H1 (cell line): ENCODE data around the gene SOBP. TPM values are rescaled to one million over a fixed set of nuclear protein-coding genes. Genes with fewer than 3 reads are reported as not detected.

Experiments used
- CTCF ChIA-PET: fragments of 300-600 bp; sonication (Branson Sonifier 250); formaldehyde crosslinking; loops from one replicate; lab custom pipeline; 2021; ENCODE audit not compliant: partially characterized antibody; lab: Charles Lee
- POLR2A ChIA-PET: fragments of 300-600 bp; sonication (Branson Sonifier 250); formaldehyde crosslinking; loops from one replicate; lab custom pipeline; 2021; ENCODE audit warnings: inconsistent platforms; ENCODE audit not compliant: partially characterized antibody; lab: Charles Lee
- DNase-seq, 2 experiments: peaks; one replicate each; pipeline versions ENCODE4 v3.0.0 to v3.0.0-alpha.2; 2010 to 2022; ENCODE audit warnings: low spot score in 2 of 2, low read depth in 1 of 2, mixed read lengths in 1 of 2
- FAIRE-seq: peaks from 2 replicates; lab custom pipeline; 2011; peaks lifted over from hg19 to GRCh38; lab: Jason Lieb, UNC
- H2AFZ ChIP-seq: 2 replicates; pipeline ENCODE4 v1.8.1; 2012; ENCODE audit warnings: low read length, inconsistent platforms
- H2AK5ac ChIP-seq: 2 replicates; pipeline ENCODE4 v1.6.1; 2013; ENCODE audit warnings: low read depth, low read length
- H2BK120ac ChIP-seq: replicated peaks from 2 replicates; pipeline ENCODE3; 2013; ENCODE audit warnings: low read depth, low read length, inconsistent platforms
- H2BK12ac ChIP-seq: 2 replicates; pipeline ENCODE4 v1.6.1; 2013; ENCODE audit warnings: low read depth, low read length
- H2BK15ac ChIP-seq: 2 replicates; pipeline ENCODE4 v1.6.1; 2013; ENCODE audit warnings: low read length
- H2BK20ac ChIP-seq: 2 replicates; pipeline ENCODE4 v1.6.1; 2013; ENCODE audit warnings: low read length
- H2BK5ac ChIP-seq: 2 replicates; pipeline ENCODE4 v1.6.1; 2013; ENCODE audit warnings: low read depth, low read length
- H3K14ac ChIP-seq: 2 replicates; pipeline ENCODE4 v1.6.1; 2013; ENCODE audit warnings: inconsistent platforms; ENCODE audit not compliant: insufficient read length
- H3K18ac ChIP-seq: 2 replicates; pipeline ENCODE4 v1.6.1; 2013; ENCODE audit warnings: low read length; ENCODE audit errors: extremely low read depth
- H3K23ac ChIP-seq: 2 replicates; pipeline ENCODE4 v1.6.1; 2013; ENCODE audit warnings: inconsistent platforms; ENCODE audit not compliant: insufficient read length
- H3K23me2 ChIP-seq: 2 replicates; pipeline ENCODE4 v1.6.1; 2013; ENCODE audit warnings: low read depth, low read length
- H3K27ac ChIP-seq: 2 replicates; pipeline ENCODE4 v1.6.1; 2011; ENCODE audit warnings: low read depth, low read length, inconsistent platforms
- H3K27me3 ChIP-seq, 4 experiments: replicated peaks in 1 of 4; 1 replicate in 1 of 4; 2 replicates in 3 of 4; pipeline versions ENCODE4 v1.6.1 to v1.8.1; 2011 to 2013; ENCODE audit warnings: low read length in 3 of 4, mild to moderate bottlenecking in 3 of 4, inconsistent platforms in 2 of 4, mixed read lengths in 2 of 4, moderate library complexity in 1 of 4; ENCODE audit not compliant: control insufficient read depth in 3 of 4, insufficient read depth in 3 of 4; ENCODE audit errors: extremely low read depth in 1 of 4
- H3K36me3 ChIP-seq, 4 experiments: 2 replicates each; pipeline versions ENCODE4 v1.6.1 to v1.8.1; 2011 to 2013; ENCODE audit warnings: mild to moderate bottlenecking in 4 of 4, low read length in 3 of 4, moderate library complexity in 2 of 4, control low read depth in 1 of 4, inconsistent platforms in 1 of 4; ENCODE audit not compliant: insufficient read depth in 4 of 4, control insufficient read depth in 2 of 4
- H3K4ac ChIP-seq: replicated peaks from 2 replicates; pipeline ENCODE3; 2013; ENCODE audit warnings: low read length, low read depth, mixed read lengths, inconsistent platforms; ENCODE audit not compliant: insufficient read length
- H3K4me1 ChIP-seq, 4 experiments: replicated peaks in 1 of 4; 1 replicate in 1 of 4; 2 replicates in 3 of 4; pipeline versions ENCODE4 v1.6.1 to v1.8.1; 2011 to 2013; ENCODE audit warnings: low read length in 3 of 4, inconsistent platforms in 2 of 4, mixed read lengths in 1 of 4; ENCODE audit not compliant: insufficient read depth in 4 of 4, control insufficient read depth in 3 of 4
- H3K4me2 ChIP-seq, 2 experiments: 2 replicates each; pipeline versions ENCODE4 v1.6.1 to v1.8.1; 2011 to 2013; ENCODE audit warnings: low read depth in 2 of 2, low read length in 2 of 2, control low read depth in 1 of 2, inconsistent platforms in 1 of 2, mild to moderate bottlenecking in 1 of 2; ENCODE audit not compliant: insufficient read depth in 1 of 2
- H3K4me3 ChIP-seq, 4 experiments: fragments of 200-600, 300-600 bp in 1 of 4; sonication (generic), shearing (Covaris generic), sonication (Bioruptor Twin) in 1 of 4; 2 replicates each; pipeline versions ENCODE4 v1.5.1 to v1.8.1; 2011 to 2016; ENCODE audit warnings: low read length in 4 of 4, low read depth in 3 of 4, control low read depth in 2 of 4, inconsistent platforms in 2 of 4, mild to moderate bottlenecking in 2 of 4, mixed read lengths in 1 of 4, moderate library complexity in 1 of 4; ENCODE audit not compliant: insufficient read depth in 2 of 4; ENCODE audit errors: extremely low read depth in 1 of 4
- H3K56ac ChIP-seq: replicated peaks from 2 replicates; pipeline ENCODE3; 2013; ENCODE audit warnings: low read depth, mild to moderate bottlenecking, mixed read lengths, low read length, inconsistent platforms; ENCODE audit not compliant: insufficient read length
- H3K79me1 ChIP-seq: 2 replicates; pipeline ENCODE4 v1.6.1; 2013; ENCODE audit warnings: low read depth, low read length, control low read depth
- H3K79me2 ChIP-seq, 2 experiments: 2 replicates each; pipeline versions ENCODE4 v1.6.1 to v1.8.1; 2012 to 2013; ENCODE audit warnings: low read length in 2 of 2, mild to moderate bottlenecking in 2 of 2, inconsistent platforms in 1 of 2; ENCODE audit not compliant: insufficient read depth in 2 of 2, control insufficient read depth in 1 of 2
- H3K9ac ChIP-seq, 4 experiments: replicated peaks in 1 of 4; 1 replicate in 1 of 4; 2 replicates in 3 of 4; pipeline versions ENCODE4 v1.6.1 to v1.8.1; 2011 to 2013; ENCODE audit warnings: low read depth in 3 of 4, low read length in 3 of 4, control low read depth in 2 of 4, mild to moderate bottlenecking in 2 of 4, moderate library complexity in 2 of 4, inconsistent platforms in 1 of 4; ENCODE audit errors: extremely low read depth in 1 of 4
- H3K9me3 ChIP-seq, 2 experiments: 2 replicates each; pipeline versions ENCODE4 v1.6.1 to v1.8.1; 2012 to 2013; ENCODE audit warnings: mild to moderate bottlenecking in 2 of 2, moderate library complexity in 2 of 2, control low read depth in 1 of 2, inconsistent platforms in 1 of 2, low read depth in 1 of 2, low read length in 1 of 2, mixed read lengths in 1 of 2; ENCODE audit not compliant: insufficient read depth in 2 of 2
- H4K20me1 ChIP-seq, 2 experiments: replicated peaks in 1 of 2; 2 replicates each; pipeline versions ENCODE3 to v1.8.1; 2011 to 2013; ENCODE audit warnings: inconsistent platforms in 2 of 2, low read length in 2 of 2, mild to moderate bottlenecking in 1 of 2; ENCODE audit not compliant: insufficient read depth in 2 of 2, control insufficient read depth in 1 of 2
- H4K5ac ChIP-seq: 2 replicates; pipeline ENCODE4 v1.6.1; 2013; ENCODE audit warnings: low read length, low read depth, mixed read lengths, inconsistent platforms; ENCODE audit not compliant: insufficient read length
- H4K8ac ChIP-seq: 2 replicates; pipeline ENCODE4 v1.8.0; 2013; ENCODE audit warnings: mild to moderate bottlenecking, moderate library complexity, low read length, inconsistent platforms; ENCODE audit not compliant: insufficient read depth; ENCODE audit errors: extremely low read depth
- H4K91ac ChIP-seq: replicated peaks from 2 replicates; pipeline ENCODE3; 2013; ENCODE audit warnings: low read length, mixed read lengths, inconsistent platforms; ENCODE audit not compliant: insufficient read length
- ATF3 ChIP-seq: IDR thresholded peaks from 2 replicates; pipeline ENCODE4 v1.6.1; 2011; ENCODE audit warnings: low read depth, mild to moderate bottlenecking, low read length; ENCODE audit not compliant: insufficient read depth
- CBX8 ChIP-seq: fragments of 300-800, 300-1000 bp; sonication (generic); IDR thresholded peaks from 2 replicates; pipeline ENCODE4 v1.7.1; 2016; ENCODE audit warnings: low read depth, low read length, borderline replicate concordance
- CREB1 ChIP-seq: IDR thresholded peaks from 2 replicates; pipeline ENCODE4 v1.6.1; 2012; ENCODE audit warnings: inconsistent platforms
- EP300 ChIP-seq, 2 experiments: IDR thresholded peaks; 1 replicate in 1 of 2; 2 replicates in 1 of 2; pipeline ENCODE4 v1.6.1; 2011 to 2012; ENCODE audit warnings: low read depth in 2 of 2, low read length in 2 of 2, mild to moderate bottlenecking in 2 of 2, borderline replicate concordance in 1 of 2, inconsistent platforms in 1 of 2, moderate library complexity in 1 of 2
- FOSL1 ChIP-seq: IDR thresholded peaks from 2 replicates; pipeline ENCODE4 v1.6.1; 2011; ENCODE audit warnings: mild to moderate bottlenecking, low read depth, low read length, moderate library complexity; ENCODE audit not compliant: insufficient read depth
- RBBP5 ChIP-seq: IDR thresholded peaks from 2 replicates; pipeline ENCODE4 v1.7.1; 2012; ENCODE audit warnings: low read depth, mild to moderate bottlenecking, inconsistent platforms, low read length, moderate library complexity, borderline replicate concordance
- RXRA ChIP-seq: IDR thresholded peaks from 2 replicates; pipeline ENCODE4 v1.6.1; 2011; ENCODE audit warnings: low read depth, mild to moderate bottlenecking, low read length, moderate library complexity; ENCODE audit not compliant: insufficient read depth
- SIRT6 ChIP-seq: IDR thresholded peaks from one replicate; pipeline ENCODE4 v1.7.1; 2012; ENCODE audit warnings: low read length, inconsistent platforms
- SIX5 ChIP-seq: IDR thresholded peaks from 2 replicates; pipeline ENCODE4 v1.6.1; 2011; ENCODE audit warnings: mild to moderate bottlenecking, low read depth, low read length
- SP1 ChIP-seq: IDR thresholded peaks from 2 replicates; pipeline ENCODE4 v1.6.1; 2011; ENCODE audit warnings: low read depth, low read length
- TEAD4 ChIP-seq: IDR thresholded peaks from 2 replicates; pipeline ENCODE4 v1.6.1; 2012; ENCODE audit warnings: low read depth, low read length, inconsistent platforms, mixed read lengths
- WGBS, 2 experiments: shearing (Covaris generic) in 1 of 2; methylation state at CpG; one replicate each; pipeline versions ENCODE4 v1.1.6 to v1.1.7; 2013 to 2015; ENCODE audit warnings: low lambda C conversion rate in 2 of 2, mixed read lengths in 2 of 2, inconsistent platforms in 1 of 2, low coverage in 1 of 2, missing lambda C conversion rate in 1 of 2; ENCODE audit not compliant: insufficient replicate concordance in 2 of 2, insufficient coverage in 1 of 2, insufficient read length in 1 of 2; ENCODE audit errors: extremely low coverage in 1 of 2, missing lambda C conversion rate in 1 of 2; 5-methylcytosine and 5-hydroxymethylcytosine counted together
- polyA plus RNA-seq, 7 experiments: library from polyadenylated mRNA; depleted of rRNA in 3 of 7; stranded (reverse) in 5 of 7; unstranded in 2 of 7; fragments of >200 nt in 5 of 7; fragments of 200-250 nt in 2 of 7; gene quantifications; 1 replicate in 5 of 7; 2 replicates in 1 of 7; 4 replicates in 1 of 7; pipeline versions ENCODE4 v1.2.1 to v1.2.3, GENCODE V29; 2011 to 2013; ENCODE audit warnings: missing spikeins in 2 of 7, mixed read lengths in 2 of 7
- total RNA-seq: library from RNA; stranded (reverse); fragmentation: NEBNext Ultra II Directional; extraction: Animal tissue kit (Norgen Biotek cat#: 25700); gene quantifications from 2 replicates; pipeline ENCODE4 v1.2.1, GENCODE V29; 2021

SOBP gene
- total and polyA plus RNA-seq, 2 of the 8 experiments (the other 6 are each of a cell fraction or from before 2014, with no cell fraction given) = 0.45 to 6.2 TPM

- H4K8ac ChIP-seq = peak overlapping the region; percentile 53; the same call in 1 of the 2 replicates
These were observed 217.7 kb downstream of the SOBP start for GRCh38 chr6:107707346-107708275.

More at GRCh38 chr6:107707346-107708275, 217.7 kb downstream of the SOBP start:
- H3K23ac ChIP-seq = no peak overlapping the region
- DNase-seq (no peak), FAIRE-seq (no peak)
- WGBS, 2 experiments = 88% methylated on average over 18 of the region's 18 CpGs; no CpG with 5 or more reads in 1 of the 2 experiments
- no peaks in the 10 kb centered on the region for H3K36me3 ChIP-seq
- CTCF ChIA-PET = interaction anchor here (0.7 to 2.1 kb wide), 5 partner anchors 28 to 474 kb away, joined by 3 to 10 read pairs (median 4); no protein-coding TSS in a partner anchor
- no peak overlapping the region for H3K9ac ChIP-seq
- H2BK20ac ChIP-seq = no peak overlapping the region
- no peaks in the 10 kb centered on the region for H3K27me3 ChIP-seq
- H3K56ac ChIP-seq = no peak overlapping the region
- no peak overlapping the region for H4K5ac ChIP-seq
- no peaks in the 10 kb centered on the region for H3K79me2 ChIP-seq
- no peak overlapping the region for H3K18ac ChIP-seq
- no peak overlapping the region for H4K91ac ChIP-seq
- H2BK12ac ChIP-seq = no peak overlapping the region
- H3K4me1 ChIP-seq = peaks cover 0 to 3% (median 0%) of the 10 kb centered on the region in 4 experiments; a peak in 3 of 7 replicates
- no peaks in the 10 kb centered on the region for H4K20me1 ChIP-seq
- POLR2A ChIA-PET = no interaction called here
- no peaks in the 10 kb centered on the region for H3K23me2 ChIP-seq
- no peak overlapping the region for H2BK15ac ChIP-seq
- H2BK120ac ChIP-seq = no peak overlapping the region
- no peak overlapping the region for H3K4me3 ChIP-seq
- H3K9me3 ChIP-seq = no peaks in the 10 kb centered on the region
- H3K79me1 ChIP-seq = no peaks in the 10 kb centered on the region
- no peak overlapping the region for H3K27ac ChIP-seq
- no peak overlapping the region for H2AFZ ChIP-seq
- TF ChIP-seq TEAD4 = no peak
- no peak for TF ChIP-seq SIRT6
- TF ChIP-seq CBX8 = no peak
- TF ChIP-seq FOSL1 = no peak
- TF ChIP-seq RBBP5 = no peak
- TF ChIP-seq SIX5 = no peak
- no peak for TF ChIP-seq CREB1
- TF ChIP-seq ATF3 = no peak
- no peak for TF ChIP-seq RXRA
- TF ChIP-seq SP1 = no peak
- no peak for TF ChIP-seq EP300 (IDR thresholded peaks at IDR 0.05; ENCODE audit: borderline replicate concordance in 1 of 2, low read depth in 2 of 2, low read length in 2 of 2)
- H2BK5ac ChIP-seq = no peak overlapping the region
- H2AK5ac ChIP-seq = no peak overlapping the region
- H3K4me2 ChIP-seq = no peak overlapping the region
- no peak overlapping the region for H3K14ac ChIP-seq
- no peak overlapping the region for H3K4ac ChIP-seq
